Caco-2 (cell line): Measurements from ENCODE around the gene ABCA13. TPM values are rescaled to one million over a fixed set of nuclear protein-coding genes. Genes with fewer than 3 reads are reported as not detected.
A peak's percentile ranks its signal among the peaks of the same experiment; 100 is the strongest.
"Not testable (repeated sequence)": the region's sequence is repeated elsewhere in the genome, so short reads cannot be mapped to it uniquely, and the experiment has no call there.

Source experiments
- BruUV-seq: library from RNA; stranded (reverse); fragments of 400-500 nt; replicated peaks from 2 replicates; lab custom pipeline; 2021; lab: Mats Ljungman, UMichigan
- CTCF ChIA-PET: fragments of 300-600 bp; sonication (Branson Sonifier 250); formaldehyde crosslinking; loops from one replicate; lab custom pipeline; 2022; ENCODE audit warnings: antibody characterized with exemption; lab: Charles Lee
- POLR2A ChIA-PET: fragments of 300-600 bp; sonication (Branson Sonifier 250); formaldehyde crosslinking; loops from one replicate; lab custom pipeline; 2022; ENCODE audit warnings: antibody characterized with exemption; lab: Charles Lee
- DNase-seq, 2 experiments: peaks; one replicate each; pipeline versions ENCODE4 v3.0.0 to v3.0.0-alpha.2; 2020 to 2022
- H3K27me3 ChIP-seq: replicated peaks from 2 replicates; pipeline ENCODE4 v1.6.0; 2011; ENCODE audit warnings: low read length; ENCODE audit not compliant: control insufficient read depth, insufficient read depth
- H3K36me3 ChIP-seq: 2 replicates; pipeline ENCODE4 v1.5.1; 2011; ENCODE audit warnings: low read length; ENCODE audit not compliant: control insufficient read depth, insufficient read depth
- H3K4me1 ChIP-seq: fragments of 250-450 bp; sonication (Bioruptor Pico); 2 replicates; pipeline ENCODE4 v1.5.1; 2020; ENCODE audit warnings: mild to moderate bottlenecking
- H3K4me3 ChIP-seq: 2 replicates; pipeline ENCODE4 v1.5.1; 2011; ENCODE audit warnings: low read depth, mild to moderate bottlenecking, control low read depth, low read length
- H3K9me3 ChIP-seq: fragments of 250-450 bp; sonication (Bioruptor Pico); 2 replicates; pipeline ENCODE4 v1.5.1; 2020; ENCODE audit warnings: mild to moderate bottlenecking, moderate library complexity
- H3K27ac Mint-ChIP-seq: one replicate; pipeline ENCODE4 v1.8.0; 2022; ENCODE audit warnings: mixed read lengths; ENCODE audit not compliant: unreplicated experiment
- H3K27me3 Mint-ChIP-seq: one replicate; pipeline ENCODE4 v1.8.0; 2022; ENCODE audit warnings: mixed read lengths; ENCODE audit not compliant: insufficient read depth, unreplicated experiment
- H3K36me3 Mint-ChIP-seq: one replicate; pipeline ENCODE4 v1.8.0; 2022; ENCODE audit warnings: mild to moderate bottlenecking, mixed read lengths; ENCODE audit not compliant: insufficient read depth, unreplicated experiment
- H3K4me1 Mint-ChIP-seq: one replicate; pipeline ENCODE4 v1.8.0; 2022; ENCODE audit warnings: low read depth, mixed read lengths; ENCODE audit not compliant: unreplicated experiment
- H3K4me3 Mint-ChIP-seq: one replicate; pipeline ENCODE4 v1.8.0; 2022; ENCODE audit warnings: mild to moderate bottlenecking, moderate library complexity, mixed read lengths; ENCODE audit not compliant: unreplicated experiment
- H3K9me3 Mint-ChIP-seq: one replicate; pipeline ENCODE4 v1.8.0; 2022; ENCODE audit warnings: mixed read lengths; ENCODE audit not compliant: unreplicated experiment
- intact Hi-C: fragments of 100-400 bp; cut with micrococcal nuclease; formaldehyde crosslinking; loops from one replicate; pipeline ENCODE4 v1.10.0; 2022; ENCODE audit not compliant: unreplicated experiment
- total RNA-seq: library from RNA; stranded (reverse); gene quantifications from 2 replicates; pipeline ENCODE4 v1.2.3, GENCODE V29; 2022
- TF ChIP-seq, protein P1 (sequence below), 2 experiments: fragments of 200-600 bp in 1 of 2; IDR thresholded peaks; 1 replicate in 1 of 2; 2 replicates in 1 of 2; pipeline versions ENCODE4 v1.5.1 to v1.8.0; 2011 to 2022; ENCODE audit warnings: antibody characterized with exemption in 1 of 2, control low read depth in 1 of 2, inconsistent platforms in 1 of 2, low read depth in 1 of 2, low read length in 1 of 2, mild to moderate bottlenecking in 1 of 2, moderate library complexity in 1 of 2; ENCODE audit not compliant: insufficient read depth in 1 of 2, severe bottlenecking in 1 of 2, unreplicated experiment in 1 of 2

The ABCA13 gene
- total RNA-seq, 1 experiment from 2014 or later = 0.07 TPM

DNA sequence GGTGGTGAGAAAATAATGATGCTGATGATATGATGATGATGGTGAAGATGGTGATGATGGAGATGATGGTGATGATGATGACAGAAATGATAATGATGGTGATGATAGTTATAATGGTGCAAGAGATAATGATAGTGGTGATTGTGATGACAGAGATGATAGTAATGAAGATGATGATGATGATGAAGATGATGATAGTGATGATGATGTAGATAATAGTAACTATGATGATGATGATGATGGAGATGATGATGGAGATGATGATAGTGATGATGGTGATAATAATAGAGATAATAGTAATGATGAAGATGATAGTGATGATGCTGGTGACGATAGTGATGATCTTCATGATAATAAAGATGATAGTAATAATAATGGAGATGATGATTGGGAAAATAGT lies 22.2 kb downstream of the ABCA13 start:
- Mint-ChIP-seq H3K27ac (no peak overlapping the region), H3K9me3 (peaks cover under 1% of the 10 kb centered on the region), H3K4me3 (no peak overlapping the region), H3K36me3 (no peaks in the 10 kb centered on the region), H3K4me1 (no peaks in the 10 kb centered on the region), H3K27me3 (no peaks in the 10 kb centered on the region)
- CTCF ChIA-PET = no interaction called here
- H3K9me3 ChIP-seq = peaks cover 3% of the 10 kb centered on the region; the same call in 1 of the 2 replicates
- TF ChIP-seq, protein P1, sequence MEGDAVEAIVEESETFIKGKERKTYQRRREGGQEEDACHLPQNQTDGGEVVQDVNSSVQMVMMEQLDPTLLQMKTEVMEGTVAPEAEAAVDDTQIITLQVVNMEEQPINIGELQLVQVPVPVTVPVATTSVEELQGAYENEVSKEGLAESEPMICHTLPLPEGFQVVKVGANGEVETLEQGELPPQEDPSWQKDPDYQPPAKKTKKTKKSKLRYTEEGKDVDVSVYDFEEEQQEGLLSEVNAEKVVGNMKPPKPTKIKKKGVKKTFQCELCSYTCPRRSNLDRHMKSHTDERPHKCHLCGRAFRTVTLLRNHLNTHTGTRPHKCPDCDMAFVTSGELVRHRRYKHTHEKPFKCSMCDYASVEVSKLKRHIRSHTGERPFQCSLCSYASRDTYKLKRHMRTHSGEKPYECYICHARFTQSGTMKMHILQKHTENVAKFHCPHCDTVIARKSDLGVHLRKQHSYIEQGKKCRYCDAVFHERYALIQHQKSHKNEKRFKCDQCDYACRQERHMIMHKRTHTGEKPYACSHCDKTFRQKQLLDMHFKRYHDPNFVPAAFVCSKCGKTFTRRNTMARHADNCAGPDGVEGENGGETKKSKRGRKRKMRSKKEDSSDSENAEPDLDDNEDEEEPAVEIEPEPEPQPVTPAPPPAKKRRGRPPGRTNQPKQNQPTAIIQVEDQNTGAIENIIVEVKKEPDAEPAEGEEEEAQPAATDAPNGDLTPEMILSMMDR (IDR thresholded peaks at IDR 0.05; ENCODE audit: insufficient read depth in 1 of 2, low read depth in 1 of 2, low read length in 1 of 2, severe bottlenecking in 1 of 2, unreplicated experiment in 1 of 2) = no peak
- no TSS peak for BruUV-seq
- no peaks in the 10 kb centered on the region for H3K36me3 ChIP-seq
- POLR2A ChIA-PET = no interaction called here
- H3K4me3 ChIP-seq = no peak overlapping the region
- DNase-seq = no peak
- intact Hi-C loops = no loop called here
- no peaks in the 10 kb centered on the region for H3K4me1 ChIP-seq
- H3K27me3 ChIP-seq = no peaks in the 10 kb centered on the region; the same call in 1 of the 2 replicates

DNA sequence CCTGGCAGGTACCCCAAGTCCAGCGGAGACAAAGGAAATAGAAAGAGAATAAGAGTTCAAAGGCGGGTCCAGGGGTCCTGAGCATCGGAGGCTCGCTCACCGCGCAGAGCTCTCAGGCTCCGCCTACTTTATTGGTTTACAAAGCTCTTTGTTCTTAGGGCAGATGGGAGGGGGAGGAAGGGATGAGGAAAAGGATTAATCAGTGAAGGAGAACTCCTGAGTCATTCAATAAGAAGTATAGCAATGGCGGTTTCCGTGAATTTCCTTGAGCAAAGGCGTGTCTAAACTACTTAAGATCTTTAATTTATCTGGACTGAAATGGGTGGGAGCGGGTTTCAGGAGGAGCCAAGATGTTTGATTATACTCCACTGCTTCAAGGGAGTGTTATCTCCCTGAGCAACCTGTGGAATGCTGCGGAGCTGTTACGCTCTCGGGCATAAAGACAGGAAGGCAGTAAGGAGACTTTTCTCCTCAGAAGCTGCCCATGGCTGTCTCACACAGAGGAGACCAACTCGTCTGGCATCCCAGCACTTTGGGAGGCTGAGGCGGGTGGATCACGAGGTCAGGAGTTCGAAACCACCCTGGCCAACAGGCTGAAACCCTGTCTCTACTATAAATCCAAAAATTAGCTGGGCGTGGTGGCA lies 29.8 kb downstream of the ABCA13 start:
- H3K4me3 ChIP-seq, H3K4me1 ChIP-seq, DNase-seq, POLR2A ChIA-PET, H3K27me3 ChIP-seq, H3K9me3 Mint-ChIP-seq, H3K36me3 Mint-ChIP-seq, BruUV-seq, H3K36me3 ChIP-seq, H3K9me3 ChIP-seq, H3K27me3 Mint-ChIP-seq, intact Hi-C loops: not testable (repeated sequence)
- Mint-ChIP-seq H3K4me1 (peaks cover 12% of the 10 kb centered on the region), H3K4me3 (peak overlapping the region; percentile 57), H3K27ac (peak overlapping the region; percentile 31)
- CTCF ChIA-PET = interaction anchor here (0.6 kb wide), 1 partner anchor 1304 kb away, joined by 14 read pairs; no protein-coding TSS in a partner anchor

DNA sequence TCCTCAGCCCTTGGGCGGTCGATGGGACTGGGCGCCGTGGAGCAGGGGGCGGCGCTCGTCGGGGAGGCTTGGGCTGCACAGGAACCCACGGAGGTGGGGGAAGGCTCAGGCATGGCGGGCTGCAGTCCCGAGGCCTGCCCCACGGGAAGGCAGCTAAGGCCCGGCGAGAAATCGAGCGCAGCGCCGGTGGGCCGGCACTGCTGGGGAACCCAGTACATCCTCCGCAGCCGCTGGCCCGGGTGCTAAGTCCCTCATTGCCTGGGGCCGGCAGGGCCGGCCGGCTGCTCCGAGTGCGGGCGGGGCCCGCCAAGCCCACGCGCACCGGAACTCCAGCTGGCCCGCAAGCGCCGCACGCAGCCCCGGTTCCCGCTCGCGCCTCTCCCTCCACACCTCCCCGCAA lies 31.7 kb downstream of the ABCA13 start:
- H3K4me1 Mint-ChIP-seq = peaks cover 12% of the 10 kb centered on the region
- H3K36me3 ChIP-seq, H3K36me3 Mint-ChIP-seq, H3K27me3 ChIP-seq, H3K4me3 Mint-ChIP-seq, H3K4me3 ChIP-seq, H3K9me3 Mint-ChIP-seq, H3K27ac Mint-ChIP-seq, H3K27me3 Mint-ChIP-seq, POLR2A ChIA-PET, intact Hi-C loops, CTCF ChIA-PET, H3K4me1 ChIP-seq, BruUV-seq, H3K9me3 ChIP-seq, DNase-seq: not testable (repeated sequence)

DNA sequence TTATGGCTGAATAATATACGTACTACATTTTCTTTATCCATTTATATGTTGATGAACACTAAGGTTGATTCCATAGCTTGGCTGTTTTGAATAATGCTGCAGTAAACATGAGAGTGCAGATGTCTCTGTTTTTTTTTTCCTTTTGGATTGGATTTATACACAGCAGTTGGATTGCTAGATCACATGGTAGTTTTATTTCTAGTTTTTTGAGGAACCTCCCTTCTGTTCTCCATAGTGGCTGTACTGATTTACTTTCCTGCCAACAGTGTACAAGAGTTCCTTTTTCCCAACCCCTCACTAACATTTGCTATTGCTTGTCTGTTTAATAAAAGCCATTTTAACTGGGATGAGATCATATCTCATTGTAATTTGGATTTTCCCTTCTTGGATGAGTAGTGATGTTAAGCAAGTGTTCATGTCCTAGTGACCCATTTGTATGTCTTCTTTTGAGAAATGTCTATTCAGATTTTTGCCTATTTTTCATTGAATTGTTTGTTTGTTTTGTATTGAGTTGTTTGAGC lies 36.0 kb downstream of the ABCA13 start:
- Mint-ChIP-seq H3K36me3 (no peaks in the 10 kb centered on the region), H3K27me3 (no peaks in the 10 kb centered on the region), H3K4me1 (peaks cover 20% of the 10 kb centered on the region), H3K4me3 (no peak overlapping the region), H3K27ac (no peak overlapping the region), H3K9me3 (no peaks in the 10 kb centered on the region)
- no peaks in the 10 kb centered on the region for H3K36me3 ChIP-seq
- no peak overlapping the region for H3K4me3 ChIP-seq
- no peaks in the 10 kb centered on the region for H3K27me3 ChIP-seq
- ChIA-PET CTCF (no interaction called here), POLR2A (no interaction called here)
- peaks cover 12% of the 10 kb centered on the region; the same call in 1 of the 2 replicates for H3K4me1 ChIP-seq
- no peak for DNase-seq
- no peaks in the 10 kb centered on the region for H3K9me3 ChIP-seq
- TF ChIP-seq, protein P1 (IDR thresholded peaks at IDR 0.05; ENCODE audit: insufficient read depth in 1 of 2, low read depth in 1 of 2, low read length in 1 of 2, severe bottlenecking in 1 of 2, unreplicated experiment in 1 of 2) = no peak
- intact Hi-C loops = no loop called here
- no TSS peak for BruUV-seq
